Fibroblast of lung (primary cell): ENCODE data around the gene C20orf144. TPM values are rescaled to one million over a fixed set of nuclear protein-coding genes. Genes with fewer than 3 reads are reported as not detected.
"Not testable (repeated sequence)": the region's sequence is repeated elsewhere in the genome, so short reads cannot be mapped to it uniquely, and the experiment has no call there.

Experiments used
- DNase-seq, 2 donors: peaks; one replicate each; pipeline versions ENCODE4 v3.0.0 to v3.0.0-alpha.2; 2010; ENCODE audit warnings: low read depth in 2 of 2
- H2AFZ ChIP-seq: 2 replicates; pipeline ENCODE4 v1.5.1; 2012; ENCODE audit warnings: low read length, control low read depth, inconsistent platforms
- H3K27ac ChIP-seq: 2 replicates; pipeline ENCODE4 v1.5.1; 2011; ENCODE audit warnings: low read length, control low read depth; ENCODE audit not compliant: insufficient read depth
- H3K27me3 ChIP-seq: 2 replicates; pipeline ENCODE4 v1.5.1; 2011; ENCODE audit warnings: mild to moderate bottlenecking, low read length; ENCODE audit not compliant: control insufficient read depth, insufficient read depth
- H3K36me3 ChIP-seq: 2 replicates; pipeline ENCODE4 v1.5.1; 2011; ENCODE audit warnings: low read length; ENCODE audit not compliant: control insufficient read depth, insufficient read depth
- H3K4me1 ChIP-seq: 2 replicates; pipeline ENCODE4 v1.5.1; 2011; ENCODE audit warnings: low read length; ENCODE audit not compliant: control insufficient read depth, insufficient read depth; ENCODE audit errors: extremely low read depth
- H3K4me2 ChIP-seq: 2 replicates; pipeline ENCODE4 v1.5.1; 2011; ENCODE audit warnings: low read length, control low read depth; ENCODE audit not compliant: insufficient read depth; ENCODE audit errors: extremely low read depth
- H3K4me3 ChIP-seq, 4 experiments: fragments of 200-600 bp in 1 of 4; sonication (generic) in 1 of 4; replicated peaks in 1 of 4; 2 replicates each; pipeline ENCODE4 v1.5.1; 2011 to 2016; ENCODE audit warnings: low read length in 4 of 4, low read depth in 3 of 4, mild to moderate bottlenecking in 3 of 4, control low read depth in 2 of 4, inconsistent platforms in 1 of 4, mixed read lengths in 1 of 4; ENCODE audit not compliant: insufficient read depth in 1 of 4; ENCODE audit errors: control extremely low read depth in 1 of 4
- H3K79me2 ChIP-seq: 2 replicates; pipeline ENCODE4 v1.5.1; 2012; ENCODE audit warnings: mild to moderate bottlenecking, low read length, inconsistent platforms; ENCODE audit not compliant: control insufficient read depth, insufficient read depth
- H3K9ac ChIP-seq: 2 replicates; pipeline ENCODE4 v1.5.1; 2011; ENCODE audit warnings: mild to moderate bottlenecking, low read length, control low read depth; ENCODE audit not compliant: insufficient read depth
- H3K9me3 ChIP-seq: 2 replicates; pipeline ENCODE4 v1.5.1; 2012; ENCODE audit warnings: low read depth, low read length; ENCODE audit not compliant: control insufficient read depth, insufficient read depth
- H4K20me1 ChIP-seq: 2 replicates; pipeline ENCODE4 v1.5.1; 2011; ENCODE audit warnings: low read length; ENCODE audit not compliant: control insufficient read depth, insufficient read depth; ENCODE audit errors: extremely low read depth
- EZH2 ChIP-seq: IDR thresholded peaks from 2 replicates; pipeline ENCODE4 v1.5.1; 2012; ENCODE audit warnings: low read length, control low read depth, mild to moderate bottlenecking; ENCODE audit errors: missing control alignments
- polyA plus RNA-seq, 2 donors: library from polyadenylated mRNA; depleted of rRNA in 1 of 2; stranded (reverse) in 1 of 2; unstranded in 1 of 2; fragments of >200 nt; gene quantifications; 2 replicates each; pipeline ENCODE4 v1.2.1, GENCODE V29; 2011 to 2012; ENCODE audit warnings: missing spikeins in 1 of 2
- total RNA-seq: library from RNA; depleted of rRNA; stranded (reverse); fragments of >200 nt; gene quantifications from 2 replicates; pipeline ENCODE4 v1.2.1, GENCODE V29; 2014
- TF ChIP-seq, protein P1 (sequence below), 2 donors: IDR thresholded peaks in 1 of 2; conservative IDR thresholded peaks in 1 of 2; 1 replicate in 1 of 2; 2 replicates in 1 of 2; pipeline ENCODE4 v1.5.1; 2011 to 2012; ENCODE audit warnings: low read length in 2 of 2, control low read depth in 1 of 2, inconsistent platforms in 1 of 2, low read depth in 1 of 2, mild to moderate bottlenecking in 1 of 2

The C20orf144 gene
- total and polyA plus RNA-seq, 2 donors (not counting 1 experiment from before 2014, with no cell fraction given) = 0.10 to 0.17 TPM

- H3K36me3 ChIP-seq = peaks cover 5% of the 10 kb centered on the region
- no peaks in the 10 kb centered on the region for H3K27me3 ChIP-seq
- no peak overlapping the region for H2AFZ ChIP-seq
- H3K27ac ChIP-seq = no peak overlapping the region
- H3K9me3 ChIP-seq = no peaks in the 10 kb centered on the region
- H3K4me3 ChIP-seq = no peak overlapping the region
- no peak overlapping the region for H3K9ac ChIP-seq
- no peaks in the 10 kb centered on the region for H3K79me2 ChIP-seq
- no peaks in the 10 kb centered on the region for H4K20me1 ChIP-seq
- no peak for DNase-seq
- no peak overlapping the region for H3K4me2 ChIP-seq
- TF ChIP-seq, protein P1, sequence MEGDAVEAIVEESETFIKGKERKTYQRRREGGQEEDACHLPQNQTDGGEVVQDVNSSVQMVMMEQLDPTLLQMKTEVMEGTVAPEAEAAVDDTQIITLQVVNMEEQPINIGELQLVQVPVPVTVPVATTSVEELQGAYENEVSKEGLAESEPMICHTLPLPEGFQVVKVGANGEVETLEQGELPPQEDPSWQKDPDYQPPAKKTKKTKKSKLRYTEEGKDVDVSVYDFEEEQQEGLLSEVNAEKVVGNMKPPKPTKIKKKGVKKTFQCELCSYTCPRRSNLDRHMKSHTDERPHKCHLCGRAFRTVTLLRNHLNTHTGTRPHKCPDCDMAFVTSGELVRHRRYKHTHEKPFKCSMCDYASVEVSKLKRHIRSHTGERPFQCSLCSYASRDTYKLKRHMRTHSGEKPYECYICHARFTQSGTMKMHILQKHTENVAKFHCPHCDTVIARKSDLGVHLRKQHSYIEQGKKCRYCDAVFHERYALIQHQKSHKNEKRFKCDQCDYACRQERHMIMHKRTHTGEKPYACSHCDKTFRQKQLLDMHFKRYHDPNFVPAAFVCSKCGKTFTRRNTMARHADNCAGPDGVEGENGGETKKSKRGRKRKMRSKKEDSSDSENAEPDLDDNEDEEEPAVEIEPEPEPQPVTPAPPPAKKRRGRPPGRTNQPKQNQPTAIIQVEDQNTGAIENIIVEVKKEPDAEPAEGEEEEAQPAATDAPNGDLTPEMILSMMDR (conservative IDR thresholded peaks at IDR 0.05 in 1 of 2, IDR thresholded peaks at IDR 0.05 in 1 of 2; ENCODE audit: low read depth in 1 of 2, low read length in 2 of 2) = no peak
- no peak for TF ChIP-seq EZH2
- H3K4me1 ChIP-seq = peaks cover 2% of the 10 kb centered on the region
Measured at GRCh38 chr20:33646191-33646590, 15.9 kb upstream of the C20orf144 start.

DNA sequence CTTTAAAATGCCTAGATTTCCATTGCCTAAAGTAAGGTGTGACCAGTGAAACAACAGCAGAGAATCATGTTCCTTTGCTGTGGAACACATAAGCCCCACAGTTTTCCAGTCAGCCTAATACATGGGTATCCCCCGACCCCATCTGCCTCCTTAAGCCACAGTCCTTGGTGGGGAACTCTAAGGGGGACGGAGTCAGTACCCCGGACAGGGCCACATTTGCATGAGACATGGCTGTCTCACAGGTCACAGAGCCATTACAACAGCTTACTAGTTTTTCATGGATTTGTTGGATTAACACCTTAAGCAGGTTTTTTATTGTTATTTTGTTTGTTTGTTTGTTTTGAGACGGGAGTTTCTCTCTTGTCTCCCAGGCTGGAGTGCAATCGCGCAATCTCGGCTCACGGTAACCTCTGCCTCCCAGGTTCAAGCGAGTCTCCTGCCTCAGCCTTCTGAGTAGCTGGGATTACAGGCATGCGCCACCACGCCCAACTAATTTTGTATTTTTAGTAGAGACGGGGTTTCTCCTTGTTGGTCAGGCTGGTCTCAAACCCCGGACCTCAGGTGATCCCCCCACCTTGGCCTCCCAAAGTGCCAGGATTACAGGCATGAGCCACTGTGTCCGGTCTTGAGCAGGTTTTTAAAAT is 15.0 kb upstream of the C20orf144 start:
- not testable (repeated sequence) for H3K27me3 ChIP-seq, H2AFZ ChIP-seq, H3K4me1 ChIP-seq, H3K9ac ChIP-seq, H3K4me3 ChIP-seq, H3K79me2 ChIP-seq, DNase-seq, H3K36me3 ChIP-seq, H3K9me3 ChIP-seq, H4K20me1 ChIP-seq, H3K27ac ChIP-seq, H3K4me2 ChIP-seq

GRCh38 chr20:33647603-33648395 is 14.3 kb upstream of the C20orf144 start:
- peak overlapping the region; percentile 7 for H3K4me2 ChIP-seq
- no peak overlapping the region for H3K9ac ChIP-seq
- no peak overlapping the region for H2AFZ ChIP-seq
- H3K4me3 ChIP-seq = no peak overlapping the region
- TF ChIP-seq EZH2 = no peak
- TF ChIP-seq, protein P1 (conservative IDR thresholded peaks at IDR 0.05 in 1 of 2, IDR thresholded peaks at IDR 0.05 in 1 of 2; ENCODE audit: low read depth in 1 of 2, low read length in 2 of 2) = no peak
- H3K36me3 ChIP-seq = peaks cover 5% of the 10 kb centered on the region
- peak; percentile 86 to 89 for DNase-seq
- H3K27me3 ChIP-seq = no peaks in the 10 kb centered on the region
- H3K27ac ChIP-seq = no peak overlapping the region
- no peaks in the 10 kb centered on the region for H3K79me2 ChIP-seq
- H4K20me1 ChIP-seq = no peaks in the 10 kb centered on the region
- H3K9me3 ChIP-seq = no peaks in the 10 kb centered on the region
- peaks cover 2% of the 10 kb centered on the region for H3K4me1 ChIP-seq
